GM21529 (cell line): ENCODE data around the gene TRABD2A.
"Not testable (repeated sequence)": the region's sequence is repeated elsewhere in the genome, so short reads cannot be mapped to it uniquely, and the experiment has no call there.

Experiments used
- ATAC-seq: cut with Tn5 transposase; IDR thresholded peaks from one replicate; pipeline ENCODE4 v1.9.1; 2021; ENCODE audit not compliant: unreplicated experiment

TRABD2A gene, protein sequence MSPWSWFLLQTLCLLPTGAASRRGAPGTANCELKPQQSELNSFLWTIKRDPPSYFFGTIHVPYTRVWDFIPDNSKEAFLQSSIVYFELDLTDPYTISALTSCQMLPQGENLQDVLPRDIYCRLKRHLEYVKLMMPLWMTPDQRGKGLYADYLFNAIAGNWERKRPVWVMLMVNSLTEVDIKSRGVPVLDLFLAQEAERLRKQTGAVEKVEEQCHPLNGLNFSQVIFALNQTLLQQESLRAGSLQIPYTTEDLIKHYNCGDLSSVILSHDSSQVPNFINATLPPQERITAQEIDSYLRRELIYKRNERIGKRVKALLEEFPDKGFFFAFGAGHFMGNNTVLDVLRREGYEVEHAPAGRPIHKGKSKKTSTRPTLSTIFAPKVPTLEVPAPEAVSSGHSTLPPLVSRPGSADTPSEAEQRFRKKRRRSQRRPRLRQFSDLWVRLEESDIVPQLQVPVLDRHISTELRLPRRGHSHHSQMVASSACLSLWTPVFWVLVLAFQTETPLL

GRCh38 chr2:84880645-84881521 is at the start of gene TRABD2A:
TRABD2A (minus strand) TSS chr2:84881084; CDS start chr2:84881039, 45 bp downstream.
- ATAC-seq = no peak

GRCh38 chr2:84927275-84927627 is 46.4 kb upstream of the TRABD2A start:
- no peak for ATAC-seq

DNA sequence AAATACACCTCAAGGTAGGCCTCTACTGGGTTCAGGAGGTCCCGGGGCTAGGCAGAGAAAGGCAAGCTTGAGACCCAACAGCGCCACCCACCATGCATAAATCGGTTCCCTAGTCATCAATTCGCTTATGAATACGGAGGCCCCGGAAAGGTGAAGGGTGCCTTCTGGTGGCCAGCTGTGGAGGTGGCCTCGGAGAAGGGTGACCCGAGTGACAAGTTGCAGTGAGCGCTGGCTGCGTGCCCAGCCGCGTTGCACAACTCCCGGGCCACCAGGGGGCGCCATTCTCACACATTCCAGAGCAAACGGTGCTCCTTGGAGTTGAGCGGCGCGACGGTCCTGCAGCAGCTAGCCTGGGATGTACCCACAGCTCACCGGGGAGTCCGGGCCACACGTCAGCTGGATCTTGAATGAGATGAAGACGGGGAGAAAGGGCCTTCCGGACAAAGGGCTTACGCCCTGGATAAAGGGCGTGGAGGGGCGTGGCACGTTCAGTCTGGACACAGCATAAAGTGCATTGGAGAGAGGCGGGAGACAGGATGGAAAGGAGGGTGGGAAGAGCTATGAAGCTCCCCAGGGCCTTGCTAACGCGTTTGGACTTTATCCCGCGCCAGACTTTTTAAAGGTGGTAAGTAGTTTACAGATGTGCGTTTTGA is 45.0 kb upstream of the TRABD2A start:
- ATAC-seq = peak; percentile 76

GRCh38 chr2:84925336-84925723 is 44.4 kb upstream of the TRABD2A start:
- no peak for ATAC-seq

DNA sequence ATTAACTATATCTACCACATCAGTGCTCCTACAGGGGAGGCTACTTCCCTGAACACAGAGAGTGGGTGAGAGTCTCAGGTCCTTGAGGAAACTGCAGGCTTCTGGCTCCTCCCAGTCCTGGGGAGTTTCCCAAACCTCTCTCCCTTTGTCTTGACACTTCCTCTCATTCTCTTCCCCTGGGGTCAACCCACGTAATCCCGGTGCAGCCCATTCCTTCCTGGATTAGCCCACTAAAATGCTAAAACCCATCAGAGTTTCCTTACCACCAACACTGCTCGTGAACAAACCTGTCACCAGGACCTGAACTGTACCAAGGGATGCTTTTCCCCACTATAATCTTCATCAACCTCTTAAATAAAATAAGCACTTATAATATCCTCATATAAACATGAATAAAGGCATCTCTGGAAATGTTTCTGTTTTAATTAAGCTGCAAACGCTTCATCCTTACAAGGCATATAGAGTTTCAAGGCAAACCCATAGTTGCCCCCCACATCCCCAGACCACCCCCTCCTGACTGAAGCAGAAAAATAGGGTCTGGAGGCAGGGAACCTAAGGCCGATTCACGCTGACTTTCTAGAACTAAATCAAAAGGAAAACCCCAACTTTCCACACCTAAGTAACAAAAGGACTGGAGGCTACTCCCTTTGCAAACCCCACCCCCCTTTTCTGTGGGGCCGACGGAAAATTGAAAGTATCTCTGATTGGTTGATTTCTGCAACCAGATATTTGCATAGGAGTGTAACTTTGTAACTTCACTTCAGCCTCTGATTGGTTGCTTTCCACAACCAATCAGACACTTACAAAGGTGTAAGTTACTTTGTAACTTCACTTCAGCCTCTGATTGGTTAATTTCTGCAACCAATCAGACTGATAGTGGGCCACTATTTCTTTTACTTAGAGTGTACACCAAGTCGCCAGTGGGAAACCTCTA is 43.6 kb upstream of the TRABD2A start:
- ATAC-seq = no peak

DNA sequence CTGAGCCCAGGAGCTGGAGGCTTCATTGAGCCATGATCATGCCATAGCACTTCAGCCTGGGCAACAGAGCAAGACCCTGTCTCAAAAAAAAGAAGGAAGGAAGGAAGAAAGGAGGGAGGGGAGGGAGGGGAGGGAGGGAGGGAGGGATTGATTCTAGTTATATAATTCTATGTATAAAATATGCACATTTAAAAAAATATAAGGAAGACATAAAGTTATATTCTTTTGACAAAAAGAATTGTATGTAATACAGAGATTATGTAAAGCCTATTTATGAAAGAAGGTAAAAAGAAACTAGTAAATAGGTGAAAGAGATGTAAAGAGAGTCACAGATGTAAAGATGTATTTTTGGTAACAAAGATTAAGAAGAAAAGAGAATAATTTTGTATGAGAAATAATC is 42.1 kb upstream of the TRABD2A start:
- no peak for ATAC-seq

DNA sequence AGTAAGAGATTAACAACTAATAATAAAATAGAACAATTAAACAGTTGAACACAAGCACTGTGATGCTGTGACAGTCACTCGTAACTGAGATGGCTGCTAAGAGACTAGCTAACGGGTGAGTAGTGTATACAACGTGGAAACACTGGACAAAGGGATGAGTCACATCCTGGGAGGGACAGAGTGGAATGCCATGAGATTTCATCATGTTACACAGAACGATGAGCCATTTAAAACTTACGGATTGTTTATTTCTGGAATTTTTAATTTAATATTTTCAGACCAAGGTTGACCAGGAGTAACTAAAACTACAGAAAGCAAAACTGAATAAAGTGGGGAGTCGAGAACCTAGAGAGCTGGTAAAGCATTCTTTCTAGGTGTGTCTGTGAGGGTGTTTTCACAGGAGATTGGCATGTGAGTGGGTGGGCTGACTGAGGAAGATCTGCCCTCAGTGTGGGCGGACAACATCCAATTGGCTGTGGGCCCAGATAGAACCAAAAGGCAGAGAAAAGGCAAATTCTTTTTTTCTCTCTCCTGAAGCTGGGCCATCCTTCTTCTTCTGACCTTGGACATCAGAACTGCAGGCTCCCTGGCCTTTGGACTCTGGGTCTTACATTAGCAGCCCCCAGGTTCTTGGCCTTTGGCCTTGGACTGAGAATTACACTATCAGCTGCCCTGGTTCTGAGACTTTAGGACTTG is 39.1 kb upstream of the TRABD2A start:
- peak; percentile 51 for ATAC-seq

GRCh38 chr2:84918430-84918829 is 37.5 kb upstream of the TRABD2A start:
- ATAC-seq = no peak

- ATAC-seq = not testable (repeated sequence)
Observed at GRCh38 chr2:84917821-84918220, 36.9 kb upstream of the TRABD2A start.

GRCh38 chr2:84915675-84916074 is 34.8 kb upstream of the TRABD2A start:
- not testable (repeated sequence) for ATAC-seq

DNA sequence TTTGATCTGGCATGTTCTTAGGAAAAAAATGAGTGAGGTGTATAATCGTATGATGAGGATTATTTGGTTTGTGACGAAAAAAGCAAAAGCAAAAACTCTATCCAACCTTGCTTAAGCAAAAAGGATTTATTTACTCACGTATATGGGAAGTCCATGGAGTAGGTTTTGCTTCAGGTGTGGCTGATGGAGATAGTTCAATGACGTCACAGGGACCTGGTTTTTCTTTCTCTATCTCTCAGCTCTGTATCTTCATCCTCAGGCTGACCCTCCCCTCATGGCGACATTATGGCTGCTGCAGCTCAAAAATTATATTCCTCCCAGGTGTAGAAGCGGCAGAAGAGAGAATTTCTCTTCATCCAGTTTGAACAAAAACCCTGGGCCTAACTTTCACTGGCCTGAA is 33.5 kb upstream of the TRABD2A start:
- no peak for ATAC-seq

DNA sequence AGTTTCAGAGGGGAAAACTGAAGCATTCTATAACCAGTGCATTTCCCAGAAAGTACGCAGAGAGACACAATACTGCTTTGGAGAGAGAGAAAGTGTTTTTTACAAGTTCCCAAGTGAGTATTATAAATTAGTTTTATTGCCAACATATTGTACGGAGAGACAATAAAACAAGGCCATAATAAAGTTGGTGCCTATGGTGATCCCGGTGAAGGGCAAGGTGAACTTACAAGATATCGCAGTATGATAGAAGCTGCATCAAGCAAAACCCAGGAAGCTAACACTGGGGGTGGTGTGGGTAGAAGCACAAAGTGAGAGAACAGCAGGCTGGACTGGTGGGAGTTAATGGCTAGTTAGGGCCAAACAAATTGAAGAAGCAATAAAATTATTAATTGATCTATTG is 32.1 kb upstream of the TRABD2A start:
- no peak for ATAC-seq

DNA sequence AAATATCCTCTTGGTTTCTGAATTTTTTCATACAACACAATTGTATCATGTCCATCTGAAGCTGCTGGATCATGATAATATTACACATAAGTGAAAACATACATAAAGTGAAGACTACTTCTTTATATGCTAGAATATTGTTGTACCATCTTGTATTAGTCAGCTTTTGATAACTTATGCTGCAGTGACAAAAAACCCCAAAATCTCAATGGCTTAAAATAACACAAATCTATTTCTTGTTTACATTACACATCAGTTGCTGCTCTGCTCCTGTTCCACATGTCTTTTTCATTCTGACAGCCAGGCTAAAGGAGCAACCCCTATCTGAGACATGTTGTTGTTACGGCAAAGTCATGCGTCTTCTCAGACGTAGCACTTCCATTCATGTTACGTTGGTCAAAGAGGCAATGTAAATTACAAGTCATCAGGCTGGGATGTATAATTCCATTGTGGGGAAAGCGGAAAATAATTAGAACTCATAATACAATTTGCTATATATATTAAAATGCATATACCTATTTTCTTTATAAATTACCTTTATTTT is 30.3 kb upstream of the TRABD2A start:
- no peak for ATAC-seq

DNA sequence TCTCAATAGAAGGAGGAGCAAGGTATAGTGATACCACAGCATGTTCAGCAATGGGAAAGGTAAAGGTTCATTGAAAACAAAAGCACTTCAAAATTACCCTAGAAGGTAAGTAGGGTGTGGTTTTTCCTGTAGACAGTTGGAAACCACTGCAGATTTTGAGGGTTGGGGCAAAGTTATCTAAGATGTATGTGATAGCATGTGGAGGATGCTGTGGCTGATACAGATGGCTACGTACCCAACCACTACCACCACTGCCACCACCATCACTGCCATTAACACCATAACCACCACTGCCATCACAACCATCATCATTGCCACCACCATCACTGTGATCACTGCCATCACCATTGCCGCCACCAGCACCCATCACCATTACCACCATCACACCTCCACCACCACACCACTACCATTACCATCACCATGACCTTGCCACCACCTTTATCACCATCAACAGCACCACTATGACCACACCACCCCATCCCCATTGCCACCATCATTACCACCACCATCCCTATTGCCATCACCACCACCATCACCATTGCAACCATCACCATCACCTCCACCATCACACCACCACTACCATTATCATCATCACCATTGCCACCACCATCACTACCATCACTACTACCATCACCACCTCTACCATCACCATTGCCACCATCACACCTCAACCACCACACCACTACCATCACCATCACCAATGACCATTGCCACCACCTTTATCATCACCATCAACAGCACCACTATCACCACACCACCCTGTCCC is 28.2 kb upstream of the TRABD2A start:
- no peak for ATAC-seq

DNA sequence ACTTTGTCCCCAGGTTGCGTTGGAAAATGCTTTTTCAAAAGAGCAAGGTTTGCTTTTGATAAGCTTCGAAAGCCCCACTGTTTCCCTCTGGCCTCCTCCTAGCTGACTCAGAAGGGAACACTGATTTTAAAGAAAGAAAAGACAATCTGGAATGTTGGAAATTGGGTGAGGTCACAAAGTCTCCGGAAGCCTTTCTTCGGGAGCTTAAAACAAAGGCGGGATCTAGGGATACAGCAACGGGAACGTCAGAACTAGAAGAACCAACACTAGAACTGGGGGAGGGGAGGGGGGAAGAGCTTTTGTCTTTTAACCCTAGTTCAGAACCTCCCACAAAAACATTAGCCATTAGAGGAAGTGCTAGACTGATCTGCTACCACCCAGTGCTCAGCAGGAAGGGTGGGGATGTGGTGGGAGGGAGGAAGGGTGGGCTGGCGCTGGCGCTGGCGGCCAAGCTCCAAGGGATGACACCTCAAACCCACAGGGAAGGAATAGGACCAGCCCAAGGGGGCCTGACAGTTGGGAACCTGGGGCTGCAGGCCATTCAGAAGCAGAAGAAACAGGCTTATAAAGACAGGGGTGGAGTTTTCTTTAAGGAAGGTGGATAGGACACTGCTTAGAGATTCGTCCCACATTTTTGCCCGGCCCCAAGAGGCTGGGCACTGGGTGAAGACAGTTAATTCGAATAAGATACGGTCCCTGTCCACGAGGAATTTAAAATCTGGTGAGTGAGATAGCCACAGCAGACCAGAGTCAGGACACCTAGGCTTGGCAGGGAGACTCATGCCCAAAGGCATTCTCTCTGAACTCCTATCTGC is 26.2 kb upstream of the TRABD2A start:
- ATAC-seq = peak; percentile 42

DNA sequence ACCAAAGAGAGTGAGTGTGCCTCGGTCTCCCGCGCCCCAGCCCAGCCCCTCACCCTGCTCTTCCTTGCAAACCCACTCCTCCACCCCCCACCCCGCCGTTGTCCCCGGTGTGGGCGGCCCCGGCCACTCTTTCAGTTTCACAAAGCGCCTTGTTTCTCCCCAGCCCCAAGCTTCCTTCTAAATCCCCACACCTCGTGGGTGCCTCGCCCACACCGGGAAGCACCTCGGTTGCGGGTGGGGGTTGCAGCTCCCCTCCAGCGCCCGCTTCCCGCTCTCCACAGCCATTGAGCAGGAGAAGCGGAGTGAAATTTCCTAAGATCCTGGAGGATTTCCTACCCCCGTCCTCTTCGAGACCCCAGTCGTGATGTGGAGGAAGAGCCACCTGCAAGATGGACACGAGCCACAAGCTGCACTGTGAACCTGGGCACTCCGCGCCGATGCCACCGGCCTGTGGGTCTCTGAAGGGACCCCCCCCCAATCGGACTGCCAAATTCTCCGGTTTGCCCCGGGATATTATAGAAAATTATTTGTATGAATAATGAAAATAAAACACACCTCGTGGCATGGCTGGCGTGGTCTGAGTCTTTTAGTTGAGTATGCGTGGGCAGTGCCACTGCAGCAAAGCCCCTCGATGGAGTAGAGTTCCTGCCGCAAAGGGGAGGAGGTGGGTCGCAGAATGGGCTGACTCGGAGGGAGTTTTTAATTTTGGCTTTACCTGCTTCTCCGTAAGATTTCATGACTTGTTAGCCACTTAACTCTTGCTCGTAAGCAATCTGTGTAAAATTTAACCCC is 25.4 kb upstream of the TRABD2A start:
- peak; percentile 34 for ATAC-seq
